GM12873 (cell line): ENCODE measurements around the gene GRAMD1B.
A peak's percentile ranks its signal among the peaks of the same experiment; 100 is the strongest.

ENCODE experiments used
- CTCF ChIP-seq: IDR thresholded peaks from 2 replicates; pipeline ENCODE4 v1.5.1; 2012; ENCODE audit warnings: low read depth, mild to moderate bottlenecking, moderate library complexity, low read length, control low read depth; ENCODE audit not compliant: insufficient read depth; ENCODE audit errors: missing control alignments

GRAMD1B gene

GRCh38 chr11:123588117-123588863 lies 158.2 kb downstream of the GRAMD1B start:
- TF ChIP-seq CTCF: no peak

- TF ChIP-seq CTCF: no peak
Observed at GRCh38 chr11:123588864-123589262, 158.8 kb downstream of the GRAMD1B start.

- TF ChIP-seq CTCF: no peak
Observed at GRCh38 chr11:123590296-123590912, 160.3 kb downstream of the GRAMD1B start.

GRCh38 chr11:123593570-123593969 lies 163.5 kb downstream of the GRAMD1B start:
- TF ChIP-seq CTCF: no peak

GRCh38 chr11:123594188-123594901 lies 164.3 kb downstream of the GRAMD1B start:
- TF ChIP-seq CTCF: no peak

DNA sequence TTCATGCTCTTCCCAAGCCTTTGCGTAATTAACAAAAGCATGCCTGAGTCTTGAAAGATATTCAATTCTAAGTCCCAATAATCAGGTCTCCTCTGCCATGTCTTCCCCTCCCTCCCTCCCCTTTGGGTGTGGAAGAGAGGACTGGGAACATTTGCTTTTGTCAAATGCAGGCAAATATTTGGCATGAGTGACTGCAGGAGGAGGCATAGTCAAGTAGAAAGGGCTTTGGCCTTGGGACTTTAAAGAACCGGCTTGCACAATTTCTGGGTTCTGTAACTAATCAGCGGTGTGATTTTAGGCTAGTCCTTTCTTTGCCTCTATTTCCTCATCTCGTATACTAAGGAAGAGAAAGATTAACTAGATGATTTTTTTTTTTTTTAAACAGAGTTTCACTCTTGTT lies 164.9 kb downstream of the GRAMD1B start:
- TF ChIP-seq CTCF: no peak

GRCh38 chr11:123597859-123598258 lies 167.8 kb downstream of the GRAMD1B start:
- TF ChIP-seq CTCF: peak; percentile 40
